ENCODE results near the gene SDK1. TPM values are rescaled to one million over a fixed set of nuclear protein-coding genes. Genes with fewer than 3 reads are reported as not detected.
"Not testable (repeated sequence)": the region's sequence is repeated elsewhere in the genome, so short reads cannot be mapped to it uniquely, and the experiment has no call there.

SDK1 gene
- total RNA-seq, 1 donor from 2014 or later: 0.16 TPM

DNA sequence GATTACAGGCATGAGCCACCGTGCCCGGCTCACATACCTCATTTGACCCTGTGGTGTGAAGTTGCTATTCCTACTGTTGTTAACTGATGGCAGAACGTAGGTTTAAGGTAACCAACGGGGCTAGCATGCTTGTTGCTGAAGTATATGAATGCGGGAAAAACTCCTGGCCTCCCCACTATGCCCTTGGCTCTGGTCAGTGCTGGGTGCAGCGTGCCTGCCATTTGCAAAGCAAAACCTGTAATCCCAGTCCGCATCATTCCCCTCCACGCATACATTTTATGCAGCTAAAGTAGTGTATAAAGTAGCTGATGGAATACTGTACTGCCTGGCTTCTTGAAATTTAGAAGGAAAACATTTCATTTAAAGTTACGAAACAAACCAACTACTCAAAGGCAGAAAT is 273.3 kb downstream of the SDK1 start:
- Mint-ChIP-seq H3K4me3 (no peak overlapping the region), H3K36me3 (ENCODE audit: low read depth) (no peaks in the 10 kb centered on the region)
- intact Hi-C loops (cut with micrococcal nuclease): no loop called here

DNA sequence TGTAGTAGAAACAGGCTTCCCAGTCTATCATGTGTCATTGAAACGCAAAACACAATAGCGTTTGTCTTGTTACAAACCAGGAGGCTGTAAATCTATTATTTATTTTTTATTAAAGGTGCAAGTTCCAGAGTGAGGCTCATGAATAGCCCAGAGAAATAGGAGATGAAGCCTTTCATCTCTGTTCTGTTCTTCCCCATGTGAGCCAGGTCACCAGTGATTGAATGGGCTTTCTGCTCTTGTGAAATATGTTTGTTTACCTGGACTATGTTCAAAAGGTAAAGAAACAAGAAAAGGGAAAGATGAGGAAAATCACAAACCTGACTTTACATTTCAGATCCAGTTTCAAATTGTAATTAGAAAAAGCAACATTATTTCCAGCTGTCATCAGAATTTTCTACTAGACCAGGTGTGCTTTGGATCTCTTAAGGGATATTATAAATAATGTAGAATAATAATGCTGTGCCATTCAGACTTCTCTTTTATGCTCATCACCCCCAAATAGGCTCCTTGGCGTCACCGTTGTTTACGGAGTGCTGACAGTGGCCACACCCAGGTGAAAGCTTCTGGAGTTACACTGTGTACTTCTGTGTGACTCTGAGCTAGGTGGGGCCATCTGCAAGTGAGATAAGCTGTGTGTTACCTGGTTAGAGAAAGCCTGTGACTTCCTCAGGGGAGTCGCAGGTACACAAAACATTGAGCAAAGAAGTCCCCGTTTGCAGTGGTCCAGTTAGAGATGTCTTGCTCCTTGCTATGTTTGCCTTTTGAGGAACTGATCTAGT is 274.9 kb downstream of the SDK1 start:
- DNase-seq: no peak
- no peaks in the 10 kb centered on the region for H3K27me3 Mint-ChIP-seq
- no peaks in the 10 kb centered on the region for H3K4me1 Mint-ChIP-seq
- no peak overlapping the region for H3K27ac Mint-ChIP-seq
- H3K9me3 Mint-ChIP-seq: peaks cover 23% of the 10 kb centered on the region
- no peaks in the 10 kb centered on the region for H3K36me3 Mint-ChIP-seq (ENCODE audit: low read depth)
- intact Hi-C loops (cut with micrococcal nuclease): no loop called here
- H3K4me3 Mint-ChIP-seq: no peak overlapping the region

More for the DNA sequence above, 273.3 kb downstream of the SDK1 start:
- DNase-seq: no peak
- Mint-ChIP-seq H3K9me3 (peaks cover 16% of the 10 kb centered on the region), H3K4me1 (no peaks in the 10 kb centered on the region), H3K27ac (no peak overlapping the region), H3K27me3 (no peaks in the 10 kb centered on the region)

DNA sequence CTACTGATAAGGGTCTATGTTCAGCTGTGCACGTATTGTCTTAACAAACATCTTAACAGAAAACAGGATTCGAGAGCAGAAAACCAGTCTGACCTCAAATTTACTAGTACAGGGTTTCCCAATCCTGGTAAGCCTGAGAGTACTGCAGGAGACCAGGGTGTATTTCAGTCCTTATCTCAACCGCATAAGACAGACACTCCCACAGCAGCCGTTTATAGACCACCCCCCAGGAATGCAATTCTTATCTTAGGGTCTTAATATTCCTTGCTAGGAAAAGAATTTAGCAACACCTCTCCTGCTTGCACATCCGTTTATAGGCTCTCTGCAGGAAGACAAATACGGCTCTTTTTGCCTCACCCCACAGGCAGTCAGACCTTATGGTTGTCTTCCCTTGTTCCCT is 277.3 kb downstream of the SDK1 start:
- Mint-ChIP-seq H3K4me3 (no peak overlapping the region), H3K4me1 (no peaks in the 10 kb centered on the region), H3K9me3 (peaks cover 23% of the 10 kb centered on the region), H3K36me3 (ENCODE audit: low read depth) (no peaks in the 10 kb centered on the region), H3K27me3 (no peaks in the 10 kb centered on the region), H3K27ac (no peak overlapping the region)
- intact Hi-C loops (cut with micrococcal nuclease): no loop called here
- peak; percentile 33 for DNase-seq

DNA sequence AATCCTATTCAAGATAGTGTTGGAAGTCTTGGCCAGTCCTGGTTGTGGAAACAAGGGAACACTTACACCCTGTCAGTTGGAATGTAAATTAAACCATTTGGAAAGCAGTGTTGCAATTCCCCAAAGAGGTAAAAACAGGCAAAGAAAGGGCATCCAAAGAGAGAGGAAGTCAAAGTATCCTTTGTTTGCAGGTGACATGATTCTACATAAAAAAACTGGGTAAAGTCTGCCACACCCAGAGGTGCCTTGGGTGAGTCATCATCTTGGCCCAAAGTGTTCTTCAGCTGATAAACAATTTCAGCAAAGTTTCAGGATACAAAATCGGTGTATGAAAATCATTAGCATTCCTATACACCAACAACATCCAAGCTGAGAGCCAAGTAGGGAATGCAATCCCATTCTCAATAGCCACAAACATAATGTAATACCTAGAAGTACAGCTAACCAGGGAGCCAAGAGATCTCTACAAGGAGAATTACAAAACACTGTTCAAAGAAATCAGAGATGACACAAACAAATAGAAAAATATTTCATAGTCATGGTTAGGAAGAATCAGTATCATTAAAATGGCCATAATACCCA is 278.7 kb downstream of the SDK1 start:
- intact Hi-C loops (cut with micrococcal nuclease): no loop called here
- H3K36me3 Mint-ChIP-seq (ENCODE audit: low read depth): no peaks in the 10 kb centered on the region
- no peak overlapping the region for H3K27ac Mint-ChIP-seq
- H3K4me1 Mint-ChIP-seq: no peaks in the 10 kb centered on the region
- H3K27me3 Mint-ChIP-seq: no peaks in the 10 kb centered on the region
- no peak overlapping the region for H3K4me3 Mint-ChIP-seq
- H3K9me3 Mint-ChIP-seq: peaks cover 23% of the 10 kb centered on the region
- no peak for DNase-seq

DNA sequence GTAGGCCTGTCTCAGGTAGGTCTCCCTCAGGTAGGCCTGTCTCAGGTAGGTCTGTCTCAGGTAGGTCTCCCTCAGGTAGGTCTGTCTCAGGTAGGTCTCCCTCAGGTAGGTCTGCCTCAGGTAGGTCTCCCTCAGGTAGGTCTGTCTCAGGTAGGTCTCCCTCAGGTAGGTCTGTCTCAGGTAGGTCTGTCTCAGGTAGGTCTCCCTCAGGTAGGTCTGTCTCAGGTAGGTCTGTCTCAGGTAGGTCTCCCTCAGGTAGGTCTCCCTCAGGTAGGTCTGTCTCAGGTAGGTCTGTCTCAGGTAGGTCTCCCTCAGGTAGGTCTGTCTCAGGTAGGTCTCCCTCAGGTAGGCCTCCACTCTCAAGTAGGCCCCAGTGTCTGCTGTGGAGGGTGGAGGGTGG is 281.1 kb downstream of the SDK1 start:
- DNase-seq: peak; percentile 8
- H3K36me3 Mint-ChIP-seq (ENCODE audit: low read depth); H3K27me3 Mint-ChIP-seq; H3K4me3 Mint-ChIP-seq; intact Hi-C loops (cut with micrococcal nuclease); H3K27ac Mint-ChIP-seq; H3K4me1 Mint-ChIP-seq: not testable (repeated sequence)
- H3K9me3 Mint-ChIP-seq: peaks cover 19% of the 10 kb centered on the region

DNA sequence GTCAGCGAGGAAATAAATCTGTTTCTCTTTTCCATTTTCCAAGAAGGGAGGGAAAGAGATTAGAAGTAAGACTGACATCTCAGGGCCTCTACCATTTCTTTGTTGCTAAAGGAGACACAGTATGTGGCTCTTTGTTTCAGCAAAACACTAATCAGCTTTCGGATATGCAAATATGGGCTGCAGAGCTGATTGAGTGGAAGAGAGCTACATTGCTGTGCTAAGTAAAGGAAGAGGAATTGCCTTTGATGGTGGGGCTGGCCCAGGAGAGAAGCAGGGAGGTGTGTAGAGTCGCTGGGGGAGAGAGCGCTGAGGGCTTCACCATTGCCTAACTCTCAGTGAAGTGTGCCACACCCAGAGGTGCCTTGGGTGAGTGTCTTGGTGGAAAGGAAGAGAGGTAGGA is 284.8 kb downstream of the SDK1 start:
- Mint-ChIP-seq H3K27ac (no peak overlapping the region), H3K27me3 (no peaks in the 10 kb centered on the region), H3K4me3 (no peak overlapping the region), H3K4me1 (no peaks in the 10 kb centered on the region), H3K36me3 (ENCODE audit: low read depth) (no peaks in the 10 kb centered on the region), H3K9me3 (no peaks in the 10 kb centered on the region)
- DNase-seq: peak; percentile 45
- intact Hi-C loops (cut with micrococcal nuclease): no loop called here

DNA sequence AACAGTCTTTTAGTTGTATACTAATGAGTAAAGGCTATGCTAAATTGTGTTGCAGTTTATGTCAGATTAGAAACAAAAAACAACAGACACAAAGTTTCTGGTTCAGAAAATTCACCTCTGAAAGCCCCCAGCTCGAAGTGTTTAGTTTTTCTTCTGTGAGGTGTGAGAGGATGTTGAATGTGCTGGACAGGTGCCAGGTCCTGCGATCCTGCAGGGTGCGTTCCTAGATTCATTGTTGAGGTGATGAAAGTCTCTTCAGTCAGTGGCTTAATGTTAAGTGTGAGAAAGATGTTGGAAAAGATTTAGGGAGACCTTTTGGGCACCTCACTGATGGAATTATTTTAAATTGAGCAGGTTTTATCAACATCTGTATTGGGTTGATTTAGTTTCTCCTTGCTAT is 287.3 kb downstream of the SDK1 start:
- intact Hi-C loops (cut with micrococcal nuclease): no loop called here
- DNase-seq: no peak
- Mint-ChIP-seq H3K9me3 (no peaks in the 10 kb centered on the region), H3K4me3 (no peak overlapping the region), H3K36me3 (ENCODE audit: low read depth) (no peaks in the 10 kb centered on the region), H3K4me1 (no peaks in the 10 kb centered on the region), H3K27ac (no peak overlapping the region), H3K27me3 (no peaks in the 10 kb centered on the region)

DNA sequence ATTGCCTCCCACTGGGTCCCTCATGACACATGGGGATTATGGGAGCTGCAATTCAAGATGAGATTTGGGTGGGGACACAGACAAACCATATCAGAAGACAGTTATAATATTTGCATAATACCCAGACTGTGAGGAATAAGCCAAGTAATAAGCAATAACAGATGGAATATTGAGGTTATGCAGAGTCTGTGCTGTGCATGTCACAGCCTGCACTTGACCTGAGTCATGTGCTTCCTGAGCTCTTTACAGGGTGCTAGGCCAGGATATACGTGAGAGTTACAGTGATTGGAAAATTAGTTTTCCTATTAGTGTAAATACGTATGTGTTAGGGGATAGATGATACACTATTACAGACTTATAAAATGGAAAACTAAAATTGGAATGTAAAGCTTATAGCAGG is 288.7 kb downstream of the SDK1 start:
- no peak overlapping the region for H3K27ac Mint-ChIP-seq
- no peaks in the 10 kb centered on the region for H3K4me1 Mint-ChIP-seq
- no peak for DNase-seq
- no peaks in the 10 kb centered on the region for H3K36me3 Mint-ChIP-seq (ENCODE audit: low read depth)
- peaks cover 4% of the 10 kb centered on the region for H3K27me3 Mint-ChIP-seq
- H3K9me3 Mint-ChIP-seq: no peaks in the 10 kb centered on the region
- no peak overlapping the region for H3K4me3 Mint-ChIP-seq
- intact Hi-C loops (cut with micrococcal nuclease): no loop called here

DNA sequence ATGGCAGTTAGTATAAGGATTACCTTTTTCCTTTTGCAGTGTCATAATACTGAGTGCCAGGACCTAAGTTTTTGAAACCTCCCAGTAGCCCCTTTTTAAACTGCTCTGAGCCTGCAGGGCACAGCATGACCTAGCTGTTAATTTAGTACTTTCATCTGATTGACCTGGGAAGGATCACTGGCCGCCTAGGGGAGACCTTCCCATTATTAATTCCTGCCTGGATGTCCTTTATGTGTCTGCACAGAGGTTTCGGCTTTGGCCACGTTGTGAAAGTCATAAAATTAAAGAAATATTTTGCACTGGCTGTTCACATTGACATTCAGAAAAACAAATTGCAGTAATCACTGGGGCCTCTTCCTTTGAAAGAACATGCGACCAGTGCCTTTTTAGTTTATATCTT is 290.2 kb downstream of the SDK1 start:
- Mint-ChIP-seq H3K4me1 (no peaks in the 10 kb centered on the region), H3K9me3 (no peaks in the 10 kb centered on the region), H3K27me3 (peaks cover 4% of the 10 kb centered on the region), H3K27ac (no peak overlapping the region), H3K4me3 (no peak overlapping the region), H3K36me3 (ENCODE audit: low read depth) (no peaks in the 10 kb centered on the region)
- intact Hi-C loops (cut with micrococcal nuclease): no loop called here
- no peak for DNase-seq

DNA sequence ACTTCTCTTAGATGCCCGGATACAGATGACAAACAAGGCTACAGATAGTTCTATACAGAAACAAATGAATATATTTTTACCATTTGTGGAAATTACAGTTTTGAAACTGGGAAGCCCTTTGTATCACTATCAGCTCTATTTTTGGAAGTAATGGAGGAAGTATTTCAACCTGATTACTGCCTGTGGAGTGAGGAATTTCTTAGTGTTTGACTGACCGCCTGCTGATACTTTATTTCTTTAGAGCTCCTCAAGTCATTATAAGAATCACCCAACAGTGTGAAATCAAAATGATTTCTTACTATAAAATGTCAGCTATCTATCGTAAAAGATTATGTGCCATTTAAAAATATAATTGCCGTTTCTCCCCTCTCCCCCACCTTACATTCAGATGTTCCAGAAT is 290.9 kb downstream of the SDK1 start:
- H3K27ac Mint-ChIP-seq: no peak overlapping the region
- intact Hi-C loops (cut with micrococcal nuclease): no loop called here
- H3K9me3 Mint-ChIP-seq: no peaks in the 10 kb centered on the region
- H3K4me1 Mint-ChIP-seq: no peaks in the 10 kb centered on the region
- H3K36me3 Mint-ChIP-seq (ENCODE audit: low read depth): no peaks in the 10 kb centered on the region
- H3K4me3 Mint-ChIP-seq: no peak overlapping the region
- DNase-seq: no peak
- peaks cover 4% of the 10 kb centered on the region for H3K27me3 Mint-ChIP-seq

DNA sequence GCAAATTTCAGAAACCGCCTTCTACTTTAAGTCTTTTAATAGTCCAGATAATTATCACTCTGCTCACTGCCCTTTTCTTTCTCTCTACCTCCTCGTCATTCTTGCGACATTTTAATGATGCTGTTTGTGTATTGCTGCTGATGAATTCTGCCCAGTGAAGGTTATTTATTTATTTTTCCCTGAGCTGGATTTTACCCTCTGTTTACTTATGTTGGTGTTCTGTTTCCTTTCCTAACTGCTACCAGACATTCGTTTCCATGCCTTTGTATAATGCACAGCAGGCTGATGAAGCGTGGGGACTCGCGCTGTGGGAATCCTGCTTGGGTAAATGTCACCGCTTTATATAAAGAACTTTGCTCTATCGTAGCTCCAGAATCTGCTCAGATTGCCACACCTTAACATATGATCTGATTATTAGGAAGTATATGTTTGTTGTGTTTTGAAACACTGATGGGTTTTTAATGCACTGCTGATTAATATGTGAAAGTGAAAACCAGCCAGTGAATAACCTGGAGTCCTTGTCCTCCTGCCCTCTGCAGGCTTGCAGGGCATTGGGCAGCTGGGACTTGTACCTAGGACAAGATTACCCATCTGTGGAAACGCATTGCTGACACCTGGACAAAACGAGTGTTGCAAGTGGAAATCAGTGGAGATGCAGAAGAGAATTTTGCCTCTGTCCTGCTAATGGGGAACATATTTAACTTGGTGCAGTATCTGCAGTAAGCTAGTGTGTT is 291.5 kb downstream of the SDK1 start:
- Mint-ChIP-seq H3K36me3 (ENCODE audit: low read depth) (no peaks in the 10 kb centered on the region), H3K4me3 (no peak overlapping the region), H3K4me1 (no peaks in the 10 kb centered on the region), H3K27me3 (peaks cover 4% of the 10 kb centered on the region), H3K9me3 (no peaks in the 10 kb centered on the region), H3K27ac (no peak overlapping the region)
- intact Hi-C loops (cut with micrococcal nuclease): no loop called here
- no peak for DNase-seq

DNA sequence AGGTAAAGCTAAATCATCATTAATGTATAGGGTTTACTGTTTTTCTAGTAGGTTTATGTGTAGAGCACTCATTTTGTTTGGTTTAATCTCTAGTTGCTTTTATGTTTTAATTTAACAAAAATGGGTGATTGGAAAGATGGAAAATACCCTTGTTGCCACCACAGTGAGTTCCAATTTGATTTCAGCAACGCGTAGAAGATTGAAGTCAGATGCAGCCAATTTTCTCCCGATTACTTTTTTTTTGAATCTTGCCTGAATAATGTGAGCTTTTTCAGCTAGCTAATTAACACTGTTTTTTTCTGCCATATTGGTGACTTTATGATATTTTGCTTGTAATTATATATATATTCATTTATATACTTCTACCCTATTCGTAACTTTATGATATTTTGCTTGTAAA is 293.8 kb downstream of the SDK1 start:
- intact Hi-C loops (cut with micrococcal nuclease): no loop called here
- no peaks in the 10 kb centered on the region for H3K9me3 Mint-ChIP-seq
- no peak overlapping the region for H3K4me3 Mint-ChIP-seq
- no peak overlapping the region for H3K27ac Mint-ChIP-seq
- H3K4me1 Mint-ChIP-seq: no peaks in the 10 kb centered on the region
- no peak for DNase-seq
- no peaks in the 10 kb centered on the region for H3K36me3 Mint-ChIP-seq (ENCODE audit: low read depth)
- H3K27me3 Mint-ChIP-seq: peaks cover 4% of the 10 kb centered on the region

DNA sequence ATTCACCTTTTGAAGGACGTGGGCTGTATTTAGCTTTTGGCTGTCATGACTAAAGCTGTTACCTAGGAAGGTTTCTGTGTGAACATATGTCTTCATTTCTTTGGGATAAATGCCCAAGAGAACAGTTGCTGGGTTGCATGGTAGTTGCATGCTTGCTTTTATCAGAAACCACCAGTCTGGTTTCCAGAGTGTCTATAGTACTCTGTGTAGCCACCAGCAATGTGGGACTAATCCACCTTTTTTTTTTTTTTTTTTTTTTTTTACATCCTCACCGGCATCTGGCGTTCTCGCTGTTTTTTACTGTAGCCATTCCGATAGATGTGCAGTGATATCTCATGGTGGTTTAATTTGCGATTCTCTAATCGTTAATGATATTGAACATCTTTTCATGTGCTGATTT is 297.8 kb downstream of the SDK1 start:
- intact Hi-C loops (cut with micrococcal nuclease): no loop called here
- Mint-ChIP-seq H3K4me3 (no peak overlapping the region), H3K27ac (no peak overlapping the region), H3K9me3 (no peaks in the 10 kb centered on the region), H3K36me3 (ENCODE audit: low read depth) (no peaks in the 10 kb centered on the region), H3K27me3 (peaks cover 1% of the 10 kb centered on the region), H3K4me1 (no peaks in the 10 kb centered on the region)
- DNase-seq: no peak

DNA sequence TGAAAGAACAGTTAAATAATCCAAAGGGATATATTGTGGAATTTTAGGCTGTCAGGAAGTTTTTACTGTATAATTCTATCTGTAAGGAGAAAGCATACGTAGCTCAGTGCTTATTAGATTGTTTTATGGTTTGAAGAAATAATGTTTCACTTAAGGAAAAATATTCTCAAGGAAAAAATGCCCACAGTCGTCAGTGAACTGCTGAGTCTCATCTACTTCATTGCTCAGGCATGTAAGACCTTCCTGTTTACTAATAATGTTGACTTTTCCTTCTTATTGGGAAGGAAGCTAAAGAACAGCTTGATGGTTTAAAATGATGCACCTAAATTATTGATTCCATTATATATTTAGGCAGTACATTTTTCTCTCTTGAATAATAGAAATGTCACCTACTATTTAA is 304.2 kb downstream of the SDK1 start:
- no peak for DNase-seq
- H3K9me3 Mint-ChIP-seq: peaks cover 7% of the 10 kb centered on the region
- H3K27me3 Mint-ChIP-seq: peaks cover 2% of the 10 kb centered on the region
- no peak overlapping the region for H3K27ac Mint-ChIP-seq
- no peaks in the 10 kb centered on the region for H3K36me3 Mint-ChIP-seq (ENCODE audit: low read depth)
- no peaks in the 10 kb centered on the region for H3K4me1 Mint-ChIP-seq
- intact Hi-C loops (cut with micrococcal nuclease): no loop called here
- H3K4me3 Mint-ChIP-seq: no peak overlapping the region

All from activated CD4-positive, alpha-beta T cell treated with anti-CD3 and anti-CD28 coated beads, Interleukin-2, amount 10 ng/mL, durations not matched to agents 24 days and 14 days (primary cell).